Urothelium cell line (cell line): ENCODE measurements around the gene CDH6.

Experiments
- DNase-seq: peaks from one replicate; pipeline ENCODE4 v3.0.0; 2011; ENCODE audit warnings: low spot score, mixed read lengths
- FAIRE-seq: peaks from 2 replicates; lab custom pipeline; 2011; peaks lifted over from hg19 to GRCh38; lab: Jason Lieb, UNC

The CDH6 gene

DNA sequence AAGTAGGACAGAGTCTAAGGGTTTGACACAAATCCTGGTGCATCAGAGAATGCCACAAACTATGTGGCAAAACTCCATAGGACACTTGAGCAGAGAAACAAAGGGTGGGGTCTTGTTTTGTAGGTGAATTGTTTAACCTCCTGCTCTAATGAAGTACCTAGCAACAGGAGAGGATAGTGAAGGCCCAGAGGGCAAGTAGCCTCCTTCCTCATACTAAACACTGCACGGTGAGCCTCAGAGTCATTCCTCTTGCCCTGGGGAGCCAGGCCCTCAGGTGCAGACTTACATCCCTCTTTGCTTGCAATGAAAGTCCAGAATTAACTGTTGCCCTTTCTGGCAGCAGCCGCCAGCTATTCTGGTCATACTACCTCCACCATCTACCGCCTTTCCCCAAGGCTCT is 172.3 kb downstream of the CDH6 start:
- no peak for DNase-seq
- FAIRE-seq = no peak

DNA sequence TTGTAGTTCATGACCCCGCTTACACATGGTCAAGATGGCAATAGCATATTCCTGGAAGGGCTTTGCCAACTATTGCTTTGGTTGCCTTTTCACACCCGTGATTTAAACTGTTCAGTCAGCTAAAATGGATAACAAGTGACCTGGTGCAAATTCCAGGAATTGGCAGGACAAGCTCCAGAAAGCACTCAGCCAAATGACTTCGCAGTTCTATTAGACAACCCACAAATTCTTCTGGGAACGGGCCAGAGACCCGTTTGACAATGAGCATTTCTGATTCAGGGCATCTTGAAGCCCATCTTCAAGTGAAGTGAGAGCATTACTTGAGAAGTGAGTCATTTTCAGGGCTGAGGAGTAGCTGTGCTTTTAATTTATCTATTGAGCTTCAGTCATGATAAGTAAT is 173.5 kb downstream of the CDH6 start:
- DNase-seq (no peak), FAIRE-seq (no peak)

DNA sequence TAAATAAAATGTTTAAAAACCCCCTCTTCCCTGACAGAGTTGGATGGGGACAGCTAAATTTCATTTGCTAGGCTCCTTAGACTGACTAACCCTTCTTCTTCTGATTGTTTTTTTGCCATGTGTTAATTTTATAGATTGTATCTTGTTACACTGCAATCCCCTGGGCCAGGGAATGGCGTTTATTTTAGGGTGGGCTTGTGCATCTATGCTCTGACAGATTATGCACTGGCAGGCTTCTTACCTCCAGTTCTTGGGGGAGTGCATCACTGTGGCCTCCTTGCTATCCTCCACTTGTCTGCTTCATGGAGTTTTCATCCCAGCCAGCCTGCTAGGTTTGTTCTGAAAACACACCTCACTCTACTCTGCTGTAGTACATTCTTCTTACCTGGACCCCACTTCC is 178.6 kb downstream of the CDH6 start:
- no peak for DNase-seq
- FAIRE-seq = no peak

DNA sequence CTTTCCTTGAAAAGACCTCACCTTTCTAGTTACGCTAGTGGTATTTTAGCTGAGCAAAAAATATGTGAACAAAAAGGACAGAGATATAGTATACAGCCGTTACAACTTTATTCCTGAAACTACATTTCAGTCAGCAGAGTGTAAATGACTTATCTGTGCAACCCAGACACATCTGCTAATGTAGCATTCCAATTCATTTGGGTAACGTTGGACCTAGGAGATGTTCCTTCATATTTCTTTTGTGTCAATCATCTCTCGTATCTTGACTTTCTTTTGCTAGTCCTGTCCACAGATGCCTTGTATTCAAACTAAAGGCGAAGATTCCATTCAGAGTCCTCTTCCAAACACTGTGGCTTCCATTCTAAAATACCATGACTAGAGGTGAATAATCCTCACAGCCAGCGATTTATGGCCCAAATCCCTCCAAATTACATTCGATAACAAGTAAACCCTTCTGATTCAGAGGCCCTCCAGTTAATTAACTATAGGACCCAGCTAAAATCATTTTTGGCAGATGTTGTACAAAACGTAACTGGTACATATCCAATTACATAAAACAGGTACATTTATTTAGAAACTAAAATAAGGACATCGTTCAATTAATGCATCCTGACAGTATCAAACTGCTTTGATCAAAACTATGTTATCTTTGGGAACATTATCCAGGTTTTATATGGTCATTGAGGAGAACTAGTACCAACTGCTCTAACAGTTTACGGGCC is 182.7 kb downstream of the CDH6 start:
- no peak for FAIRE-seq
- no peak for DNase-seq

DNA sequence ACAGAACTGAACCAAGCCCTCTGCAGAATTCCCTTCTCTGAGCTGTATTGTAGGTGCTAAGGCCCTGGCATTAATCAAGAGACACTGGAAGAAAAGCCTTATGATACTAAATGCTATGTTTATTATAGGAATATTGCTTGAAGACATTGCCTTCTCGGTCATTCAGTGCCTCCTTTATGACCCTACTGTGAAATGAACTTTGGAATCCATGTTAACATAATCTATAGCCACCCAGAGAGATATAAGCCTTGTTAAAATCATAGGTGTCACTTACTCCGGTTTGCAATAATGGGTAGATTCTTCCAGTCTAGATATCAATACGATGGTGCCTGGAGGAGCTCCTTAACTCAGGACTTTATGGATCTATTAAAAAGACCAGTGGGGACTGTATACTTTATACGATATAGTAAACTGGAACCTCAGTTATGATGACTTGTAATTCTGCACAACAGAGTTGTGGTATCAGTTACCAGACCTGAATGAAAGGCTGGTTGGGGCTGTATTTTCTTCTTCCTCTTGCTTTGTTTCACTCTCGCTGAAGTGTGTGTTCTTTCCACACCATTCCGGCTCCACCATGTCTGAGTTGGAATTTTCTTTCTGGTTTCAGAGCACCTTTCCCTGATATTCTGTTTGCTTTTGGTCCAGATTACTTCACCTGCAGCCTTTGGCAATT is 183.9 kb downstream of the CDH6 start:
- FAIRE-seq (no peak), DNase-seq (no peak)

DNA sequence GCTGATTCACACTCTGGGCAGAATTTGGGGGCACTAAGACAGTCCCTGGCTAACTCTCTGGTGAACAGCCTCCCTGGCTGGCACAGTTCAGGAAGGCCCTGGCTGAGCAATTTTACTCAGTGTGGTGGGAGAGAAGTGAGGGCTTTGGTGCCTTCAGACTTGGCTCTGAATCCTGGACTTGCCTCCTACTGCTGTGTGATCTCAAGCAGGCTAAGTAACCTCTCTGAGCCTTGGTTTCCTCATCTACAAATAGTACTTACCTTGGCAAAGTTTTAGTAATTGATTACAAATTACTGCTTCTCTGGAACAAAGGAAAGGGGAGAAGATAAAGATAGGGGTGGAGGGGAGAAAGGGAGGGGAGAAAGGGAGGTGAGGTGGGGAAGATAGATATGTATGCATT is 184.7 kb downstream of the CDH6 start:
- no peak for DNase-seq
- FAIRE-seq = no peak
